GM12801 (cell line): Measurements from ENCODE around the gene EP400.

Source experiments
- TF ChIP-seq, protein P1 (sequence below): IDR thresholded peaks from one replicate; pipeline ENCODE4 v1.5.1; 2011; ENCODE audit warnings: control low read depth; ENCODE audit not compliant: insufficient read length; ENCODE audit errors: extremely low read depth

EP400 gene

DNA sequence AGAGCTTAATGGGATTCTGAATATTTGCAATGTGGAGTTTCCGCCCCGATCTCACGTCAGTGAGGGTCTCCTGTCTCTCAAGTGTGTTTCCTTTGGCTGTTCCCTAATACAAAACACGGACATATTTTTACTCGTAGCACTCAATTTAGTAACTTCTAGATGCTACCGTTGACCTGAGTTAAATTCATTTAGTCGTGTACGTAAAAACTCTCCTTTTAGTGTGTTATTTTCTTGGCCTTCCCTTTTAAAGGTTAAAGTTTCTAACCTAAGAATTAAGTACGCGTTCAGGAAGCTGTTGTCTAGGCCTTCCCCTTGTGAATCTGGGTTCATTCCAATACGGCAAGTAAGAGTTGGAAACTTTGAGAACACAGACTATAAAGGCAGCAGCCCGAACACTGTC is 130.0 kb downstream of the EP400 start:
- TF ChIP-seq, protein P1, sequence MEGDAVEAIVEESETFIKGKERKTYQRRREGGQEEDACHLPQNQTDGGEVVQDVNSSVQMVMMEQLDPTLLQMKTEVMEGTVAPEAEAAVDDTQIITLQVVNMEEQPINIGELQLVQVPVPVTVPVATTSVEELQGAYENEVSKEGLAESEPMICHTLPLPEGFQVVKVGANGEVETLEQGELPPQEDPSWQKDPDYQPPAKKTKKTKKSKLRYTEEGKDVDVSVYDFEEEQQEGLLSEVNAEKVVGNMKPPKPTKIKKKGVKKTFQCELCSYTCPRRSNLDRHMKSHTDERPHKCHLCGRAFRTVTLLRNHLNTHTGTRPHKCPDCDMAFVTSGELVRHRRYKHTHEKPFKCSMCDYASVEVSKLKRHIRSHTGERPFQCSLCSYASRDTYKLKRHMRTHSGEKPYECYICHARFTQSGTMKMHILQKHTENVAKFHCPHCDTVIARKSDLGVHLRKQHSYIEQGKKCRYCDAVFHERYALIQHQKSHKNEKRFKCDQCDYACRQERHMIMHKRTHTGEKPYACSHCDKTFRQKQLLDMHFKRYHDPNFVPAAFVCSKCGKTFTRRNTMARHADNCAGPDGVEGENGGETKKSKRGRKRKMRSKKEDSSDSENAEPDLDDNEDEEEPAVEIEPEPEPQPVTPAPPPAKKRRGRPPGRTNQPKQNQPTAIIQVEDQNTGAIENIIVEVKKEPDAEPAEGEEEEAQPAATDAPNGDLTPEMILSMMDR: no peak

DNA sequence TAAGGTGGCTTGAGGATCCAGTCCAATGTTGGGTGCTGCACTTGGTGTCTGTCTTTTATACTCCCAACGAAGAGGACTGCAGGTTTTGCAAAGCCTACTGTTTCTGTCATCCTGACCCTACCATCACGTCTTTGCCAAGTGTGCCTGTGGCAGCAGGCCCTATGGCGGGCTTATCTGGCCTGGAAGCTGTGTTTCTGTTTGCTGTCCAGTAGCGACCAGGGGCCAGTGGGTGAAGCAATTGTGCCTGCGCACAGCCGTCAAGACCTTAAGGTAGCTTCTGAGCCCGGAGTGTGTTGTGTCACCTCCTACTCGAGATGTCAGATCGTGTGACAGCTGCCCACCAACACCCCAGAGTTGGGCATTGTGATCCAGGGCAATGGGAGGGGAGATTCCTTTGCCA is 131.7 kb downstream of the EP400 start:
- TF ChIP-seq, protein P1: no peak

DNA sequence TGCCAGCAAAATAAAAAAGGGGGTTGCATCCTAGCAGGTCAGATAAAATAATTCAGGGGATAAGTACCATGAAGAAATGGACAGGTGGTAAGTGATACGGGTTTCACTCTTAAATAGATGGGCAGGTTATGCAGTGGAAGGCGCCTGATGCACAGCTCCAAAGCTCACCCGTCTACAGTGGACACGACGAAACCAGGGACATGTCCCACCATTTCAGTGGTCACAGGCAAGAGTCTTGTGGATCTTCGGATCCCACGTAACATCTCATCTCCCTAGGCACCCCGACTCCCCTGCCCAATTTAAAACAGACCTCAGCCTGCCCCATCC is 133.8 kb downstream of the EP400 start:
- TF ChIP-seq, protein P1: no peak

DNA sequence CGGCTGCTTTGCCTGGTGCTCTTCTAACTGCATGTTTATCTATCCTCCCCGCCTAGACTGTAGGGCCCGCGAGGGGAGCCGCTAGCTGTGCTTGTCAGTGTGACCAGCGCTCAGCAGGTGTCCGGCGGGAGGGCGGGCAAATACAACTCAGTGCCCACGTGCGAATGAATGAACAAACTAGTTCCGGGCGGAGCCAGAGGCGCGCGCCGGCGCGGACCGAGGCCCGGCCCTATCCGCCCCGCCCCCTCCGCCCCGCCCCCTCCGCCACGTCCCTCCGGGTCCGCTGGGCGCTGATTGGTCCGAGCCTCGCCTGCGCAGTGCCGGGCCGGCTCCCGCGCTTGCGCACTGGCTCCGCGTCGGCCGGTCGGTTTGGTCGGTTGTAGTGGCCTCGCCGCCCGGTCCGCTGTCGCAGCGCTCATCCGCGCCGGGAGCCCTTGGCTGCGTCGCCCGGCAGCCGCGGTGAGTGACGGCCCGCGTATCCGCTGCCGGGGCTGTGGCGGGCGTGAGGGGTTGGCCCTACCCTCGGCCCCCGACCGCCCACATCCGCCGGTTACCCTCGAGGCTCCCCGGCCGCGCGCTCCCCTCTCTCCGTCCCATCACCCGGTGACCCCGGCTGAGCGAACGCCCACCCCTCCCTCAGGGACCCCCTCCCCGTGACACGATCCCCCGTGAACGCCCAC is 134.3 kb downstream of the EP400 start:
- TF ChIP-seq, protein P1: no peak

DNA sequence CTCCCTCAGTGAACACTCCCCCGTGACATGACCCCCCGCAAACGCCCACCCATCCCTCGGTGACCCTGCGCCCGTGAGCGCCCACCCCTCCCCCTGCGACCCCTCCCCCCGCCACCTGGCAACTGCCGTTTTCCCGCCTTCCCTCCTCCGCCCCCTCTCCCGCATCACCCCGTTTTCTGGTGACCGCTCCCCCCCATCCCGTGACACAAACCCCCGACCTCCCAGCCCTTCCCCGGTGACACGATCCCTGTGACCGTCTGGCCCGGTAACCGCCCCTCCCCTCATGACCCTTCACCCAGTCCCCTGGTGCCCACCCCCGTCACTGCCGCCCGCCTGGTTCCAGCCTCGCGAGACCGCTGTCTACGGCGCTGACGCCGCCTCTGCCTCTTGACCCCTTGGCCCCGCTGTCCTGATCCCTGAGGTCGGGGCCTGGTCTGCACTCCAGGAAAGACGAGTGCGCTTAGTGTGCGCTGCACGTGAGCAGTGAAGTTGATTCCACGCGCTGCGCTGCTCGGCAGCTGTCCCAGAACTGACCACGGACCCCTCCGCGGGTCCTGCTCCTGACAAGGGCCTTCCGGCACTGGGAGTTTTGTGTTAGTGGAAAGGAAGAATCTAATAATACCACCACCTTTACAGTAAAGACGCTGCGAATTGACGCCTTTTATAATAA is 135.0 kb downstream of the EP400 start:
- TF ChIP-seq, protein P1: no peak

DNA sequence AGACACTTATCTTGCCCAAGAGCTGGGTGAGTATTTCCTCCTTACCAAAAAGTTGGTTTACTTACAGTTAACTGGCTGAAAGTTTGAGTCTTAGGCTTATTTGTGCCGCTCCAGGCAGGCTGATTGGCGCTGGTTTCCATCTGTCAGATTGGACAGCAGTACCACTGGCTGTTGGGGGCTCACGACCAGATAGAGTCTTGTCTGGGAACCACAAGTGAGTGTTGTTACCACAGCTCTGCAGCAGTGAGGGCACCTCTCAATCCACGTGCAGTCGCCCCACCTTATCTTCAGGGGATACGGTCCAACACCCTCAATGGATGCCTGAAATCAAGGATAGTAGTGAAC is 135.5 kb downstream of the EP400 start:
- TF ChIP-seq, protein P1: no peak

DNA sequence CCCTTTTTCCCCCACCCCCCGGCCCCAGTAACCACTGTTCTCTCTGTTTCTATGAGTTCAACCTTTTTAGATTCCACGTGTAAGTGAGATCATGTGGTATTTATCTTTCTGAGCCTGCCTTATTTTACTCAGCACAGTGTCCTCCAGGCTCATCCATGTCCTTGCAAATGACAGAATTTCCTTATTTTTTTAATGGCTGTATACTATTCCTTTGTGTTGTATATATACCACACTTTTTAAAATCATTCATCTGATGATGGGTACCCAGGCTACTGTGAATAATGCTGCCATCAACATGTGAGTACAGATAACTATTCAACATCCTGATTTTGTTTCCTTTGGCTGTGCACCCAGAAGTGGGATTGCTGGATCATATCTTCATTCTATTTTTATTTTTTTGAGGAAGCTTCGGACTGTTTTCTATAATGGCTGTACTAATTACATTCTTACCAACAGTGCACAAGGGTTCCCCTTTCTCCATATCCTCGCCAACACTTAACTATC is 139.7 kb downstream of the EP400 start:
- TF ChIP-seq, protein P1: no peak
